ENCODE data around the gene CPAMD8.

CPAMD8 gene

GRCh38 chr19:16917401-16917800 lies 109.2 kb downstream of the CPAMD8 start:
- no peak for DNase-seq

DNA sequence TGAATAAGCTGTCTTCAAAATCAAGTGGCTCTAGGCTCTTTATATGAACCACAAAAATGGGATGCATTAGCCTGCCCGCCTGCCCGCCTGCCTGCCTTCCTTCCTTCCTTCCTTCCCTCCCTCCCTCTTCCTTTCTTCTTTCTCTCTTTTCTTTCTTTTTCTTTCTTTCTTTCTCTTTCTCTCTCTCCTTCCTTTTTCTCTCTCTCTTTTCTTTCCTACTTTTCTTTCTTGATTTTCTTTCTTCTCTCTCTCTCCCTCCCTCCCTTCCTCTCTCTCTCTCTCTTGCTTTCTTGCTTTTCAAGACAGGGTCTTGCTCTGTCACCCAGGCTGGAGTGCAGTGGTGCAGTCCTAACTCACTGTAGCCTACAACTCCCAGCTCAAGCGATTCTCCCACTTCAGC lies 110.9 kb downstream of the CPAMD8 start:
- no peak for DNase-seq

GRCh38 chr19:16915135-16915534 lies 111.5 kb downstream of the CPAMD8 start:
- DNase-seq, result no peak

GRCh38 chr19:16914421-16914820 lies 112.2 kb downstream of the CPAMD8 start:
- no peak for DNase-seq

DNA sequence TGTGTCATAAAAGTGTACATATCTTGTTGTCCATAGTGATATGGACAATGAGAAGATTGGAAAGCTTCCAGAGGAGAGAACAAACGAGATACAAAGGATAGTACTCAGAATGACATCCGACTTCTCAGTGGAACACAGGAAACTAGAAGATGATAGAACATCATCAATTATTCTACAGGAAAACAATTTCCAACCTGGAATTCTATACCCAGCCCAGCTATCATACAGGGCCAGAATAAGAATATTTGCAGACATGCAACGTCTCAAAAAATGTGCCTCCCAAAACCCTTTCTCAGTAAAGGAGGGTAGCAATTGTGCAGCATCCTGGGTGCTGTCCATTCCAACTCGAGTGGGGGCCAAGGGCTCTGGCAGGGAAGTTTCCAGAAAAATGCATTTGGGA lies 113.8 kb downstream of the CPAMD8 start:
- no peak for DNase-seq

- no peak for DNase-seq
Measured at GRCh38 chr19:16911046-16911445, 115.6 kb downstream of the CPAMD8 start.

GRCh38 chr19:16908759-16909158 lies 117.9 kb downstream of the CPAMD8 start:
- DNase-seq, result no peak

DNA sequence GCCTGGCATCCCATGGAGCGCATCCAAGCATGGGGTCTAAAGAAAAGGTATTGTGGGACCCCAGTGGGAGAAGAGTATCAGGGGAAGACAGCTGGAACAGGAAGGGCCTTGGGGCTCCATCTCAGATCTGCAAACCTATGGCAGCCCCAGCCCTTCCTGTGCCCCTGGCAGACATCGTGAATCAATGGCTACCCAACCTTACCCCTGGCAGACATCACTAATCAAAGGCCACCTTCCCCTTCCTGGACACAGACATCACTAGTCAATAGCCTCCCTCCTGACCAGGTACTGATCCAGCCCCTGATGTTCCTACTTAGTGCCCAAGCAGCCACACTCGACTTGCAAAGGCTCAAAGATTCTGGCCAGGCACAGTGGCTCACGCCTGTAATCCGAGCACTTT lies 122.0 kb downstream of the CPAMD8 start:
- no peak for DNase-seq

DNA sequence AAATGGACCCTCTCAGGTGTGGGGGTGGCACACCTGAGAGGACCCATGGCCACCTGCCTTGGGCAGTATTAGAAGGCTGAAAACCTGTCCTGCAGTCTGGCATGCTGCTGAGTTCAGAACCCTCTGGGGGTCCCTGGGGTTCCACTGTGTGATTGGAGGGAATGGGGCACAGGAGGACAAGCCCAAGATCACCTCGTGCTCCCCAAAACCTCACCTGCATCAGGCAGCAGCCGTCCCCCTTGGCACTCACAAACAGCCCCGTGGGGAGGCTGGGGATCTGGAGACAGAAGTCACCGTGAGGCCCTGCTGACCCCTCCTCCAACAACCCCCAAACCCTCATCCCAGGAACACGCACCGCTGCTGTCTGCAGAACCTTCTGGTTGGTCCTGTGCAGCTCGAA lies 123.3 kb downstream of the CPAMD8 start:
- DNase-seq, result no peak

- DNase-seq, result no peak
Measured at GRCh38 chr19:16902545-16902944, 124.1 kb downstream of the CPAMD8 start.

- DNase-seq, result no peak
Measured at GRCh38 chr19:16901491-16902175, 125.0 kb downstream of the CPAMD8 start.

- no peak for DNase-seq
Measured at GRCh38 chr19:16899566-16900075, 127.0 kb downstream of the CPAMD8 start.

GRCh38 chr19:16898361-16899015 lies 128.1 kb downstream of the CPAMD8 start:
- no peak for DNase-seq

DNA sequence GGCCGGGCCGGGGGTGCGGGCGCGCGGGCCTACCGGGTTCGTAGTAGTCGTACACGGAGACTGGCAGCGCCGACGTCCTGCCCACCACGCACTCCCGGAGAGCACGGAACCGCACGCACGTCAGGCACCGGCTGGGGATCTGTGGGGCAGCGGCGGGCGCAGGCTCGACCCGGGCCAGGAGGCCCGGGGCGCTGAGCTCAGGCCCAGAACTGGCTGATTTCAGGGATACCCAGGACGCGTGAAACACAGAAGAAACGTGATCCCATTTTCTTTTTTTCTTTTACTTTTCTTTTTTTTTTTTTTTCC lies 128.8 kb downstream of the CPAMD8 start:
- DNase-seq, result no peak

- peak; percentile 84 for DNase-seq
Measured at GRCh38 chr19:16897029-16897855, 129.4 kb downstream of the CPAMD8 start.

DNA sequence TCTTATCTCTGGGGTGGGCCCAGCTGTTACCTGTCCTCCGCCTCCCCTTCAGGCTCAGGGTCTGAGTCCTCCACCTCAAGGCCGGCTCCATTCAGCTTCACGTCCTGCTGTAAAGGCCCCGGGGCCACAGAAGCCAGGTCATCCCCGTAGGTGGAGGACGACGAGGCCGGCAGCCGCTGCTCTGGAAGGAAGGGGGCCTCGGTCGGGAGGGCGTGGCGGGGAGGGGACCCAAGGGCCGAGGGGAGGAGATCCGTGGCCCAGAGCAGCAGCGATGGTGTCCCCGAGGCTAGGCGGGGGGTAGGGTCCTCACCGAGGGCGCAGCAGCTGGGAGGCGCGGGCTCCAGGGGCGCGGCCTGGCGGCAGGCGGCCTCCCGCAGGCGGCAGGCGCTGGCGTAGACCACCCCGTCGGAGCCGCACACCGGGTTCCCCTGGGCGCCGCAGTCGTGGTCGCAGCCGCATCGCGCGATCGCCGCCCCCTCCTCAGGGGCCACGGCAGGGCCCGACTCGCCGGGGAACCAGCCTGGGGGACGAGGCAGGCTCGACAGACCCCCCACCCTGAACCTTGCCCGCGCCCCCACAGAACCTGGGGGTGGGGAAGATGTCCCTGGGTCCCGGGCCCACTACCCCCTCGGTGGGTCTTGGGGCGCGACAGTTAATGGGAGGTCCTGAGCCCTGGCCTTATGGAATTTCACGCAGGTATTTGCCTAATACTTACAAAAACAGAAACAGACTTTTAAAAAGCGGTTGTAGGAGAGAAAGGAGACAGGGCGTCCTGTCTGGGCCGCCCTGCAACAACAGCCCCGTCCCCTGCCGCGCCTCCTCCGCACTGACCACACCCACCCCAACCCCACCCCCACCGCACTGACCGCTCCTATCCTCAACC lies 130.2 kb downstream of the CPAMD8 start:
- no peak for DNase-seq

DNA sequence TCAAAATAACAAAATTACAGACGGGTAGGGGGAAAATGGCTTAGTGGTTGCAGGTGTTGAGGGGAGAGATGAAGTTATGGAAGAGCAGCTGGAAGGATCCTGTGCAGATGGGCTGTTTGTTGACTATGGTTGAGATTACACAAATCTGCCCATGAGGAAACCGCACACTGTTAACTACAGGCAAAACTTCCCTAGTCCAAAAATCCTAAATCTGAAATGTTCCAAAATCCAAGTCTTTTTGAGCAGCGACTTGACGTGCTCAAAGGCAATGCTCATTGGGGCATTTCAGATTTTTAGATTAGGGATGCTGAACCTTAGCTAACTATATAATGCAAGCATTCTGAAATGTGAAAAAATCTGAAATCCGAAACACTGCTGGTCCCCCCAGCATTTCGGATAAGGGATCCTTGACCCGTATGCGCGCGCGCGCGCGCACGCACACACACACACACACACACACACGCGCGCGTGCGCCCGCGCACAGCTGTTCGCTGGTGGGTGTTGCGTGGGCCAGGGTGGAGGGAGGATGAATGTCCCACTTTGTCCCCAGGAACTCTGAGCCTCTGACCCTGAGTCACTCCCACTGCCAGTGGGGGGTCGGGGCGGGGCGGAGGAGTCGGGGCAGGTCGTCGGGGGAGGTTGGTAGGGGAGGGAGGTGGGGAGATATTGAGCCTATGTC lies 131.0 kb downstream of the CPAMD8 start:
- DNase-seq, result no peak

- no peak for DNase-seq
Measured at GRCh38 chr19:16894080-16894479, 132.5 kb downstream of the CPAMD8 start.

DNA sequence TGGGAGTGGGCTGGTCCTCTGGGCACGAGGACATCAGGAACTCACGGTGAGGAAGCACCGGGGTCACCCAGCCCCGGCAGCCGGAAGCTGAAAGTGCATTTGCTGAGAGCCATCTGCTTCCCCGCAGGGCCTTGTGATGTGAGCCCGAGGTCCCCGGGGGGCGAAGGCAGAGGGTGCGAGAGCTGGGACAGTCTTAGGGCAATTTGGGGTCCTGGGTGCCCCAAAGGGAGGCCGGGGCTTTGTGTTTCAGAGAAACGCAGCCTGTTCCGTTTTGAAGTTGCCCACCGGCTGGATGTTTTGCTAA lies 133.0 kb downstream of the CPAMD8 start:
- no peak for DNase-seq

GRCh38 chr19:16892868-16893685 lies 133.5 kb downstream of the CPAMD8 start:
- DNase-seq, result no peak

DNA sequence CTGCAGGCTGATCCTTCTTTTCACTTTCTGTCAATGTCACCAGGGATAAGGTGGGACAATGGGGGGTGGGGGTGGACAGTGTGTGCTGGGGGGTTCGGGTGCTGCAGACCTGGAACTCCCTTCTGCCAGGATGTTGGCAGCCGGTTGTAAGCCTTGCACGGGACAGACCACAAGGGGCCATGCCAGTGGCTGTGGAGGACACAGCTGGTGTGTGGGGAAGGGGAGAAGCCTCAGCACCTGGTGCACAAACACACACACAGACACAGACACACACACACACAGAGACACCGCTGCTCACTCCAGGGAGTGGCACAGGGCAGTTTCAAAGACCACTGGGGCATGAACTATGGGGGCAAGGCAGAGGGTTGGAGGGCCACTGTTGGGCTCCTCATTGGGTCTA lies 134.2 kb downstream of the CPAMD8 start:
- DNase-seq, result no peak

Data from fibroblast of skin of right biceps (primary cell).